Ovary (tissue), 3 donors: ENCODE data around the gene KREMEN1.

ENCODE experiments used
- EP300 ChIP-seq: sonication (generic); formaldehyde crosslinking; IDR thresholded peaks from one replicate; pipeline ENCODE4 v1.6.1; 2017; ENCODE audit warnings: antibody characterized with exemption
- POLR2A ChIP-seq: fragments of 450-650 bp; IDR thresholded peaks from one replicate; pipeline ENCODE4 v1.6.1; 2017; ENCODE audit warnings: antibody characterized with exemption, mild to moderate bottlenecking, moderate library complexity
- TF ChIP-seq, protein P1 (sequence below), 3 donors: fragments of 450-650 bp in 2 of 3; fragments of 200-600 bp in 1 of 3; IDR thresholded peaks; one replicate each; pipeline versions ENCODE4 v1.5.1 to v1.8.0; 2016 to 2022; ENCODE audit warnings: antibody characterized with exemption in 3 of 3, mild to moderate bottlenecking in 1 of 3
- donor health status: DM: no; HTN: no; CAD: no.

DNA sequence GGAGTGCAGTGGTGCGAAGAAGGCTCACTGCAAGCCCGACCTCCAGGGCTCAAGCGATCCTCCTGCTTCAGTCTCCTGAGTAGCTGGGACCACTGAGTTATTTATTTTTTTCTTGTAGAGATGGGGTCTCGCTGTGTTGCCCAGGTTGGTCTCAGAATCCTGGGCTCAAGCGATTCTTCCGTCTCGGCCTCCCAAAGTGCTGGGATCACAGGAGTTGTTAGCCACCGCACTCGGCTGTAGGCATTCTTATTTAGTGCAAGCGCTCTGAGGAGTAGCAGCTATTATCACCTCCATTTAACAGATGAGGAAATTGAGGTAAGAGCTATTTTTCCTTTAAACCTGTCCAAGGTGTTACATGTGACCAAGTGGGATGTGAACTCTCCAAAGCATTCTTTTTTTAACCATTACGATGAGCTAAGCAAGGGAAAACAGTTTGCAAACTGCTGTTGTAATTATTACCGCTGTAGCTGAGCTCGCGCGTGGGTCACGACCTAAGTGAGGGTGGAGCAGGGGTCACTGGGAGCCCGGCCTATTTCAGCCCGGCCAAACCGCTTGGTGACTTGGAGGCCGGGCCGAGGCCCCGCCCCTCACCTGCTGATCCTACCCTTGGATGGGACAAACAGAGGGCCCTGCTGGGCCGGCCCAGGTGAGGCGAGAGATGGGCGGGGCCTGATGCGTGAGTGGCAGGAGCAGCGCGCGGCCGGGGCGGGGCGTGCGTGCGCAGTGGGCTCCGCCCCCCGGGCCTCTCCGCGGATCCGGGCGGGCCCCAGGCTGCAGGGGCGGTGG, 449 bp upstream of the KREMEN1 start:
- TF ChIP-seq, protein P1, sequence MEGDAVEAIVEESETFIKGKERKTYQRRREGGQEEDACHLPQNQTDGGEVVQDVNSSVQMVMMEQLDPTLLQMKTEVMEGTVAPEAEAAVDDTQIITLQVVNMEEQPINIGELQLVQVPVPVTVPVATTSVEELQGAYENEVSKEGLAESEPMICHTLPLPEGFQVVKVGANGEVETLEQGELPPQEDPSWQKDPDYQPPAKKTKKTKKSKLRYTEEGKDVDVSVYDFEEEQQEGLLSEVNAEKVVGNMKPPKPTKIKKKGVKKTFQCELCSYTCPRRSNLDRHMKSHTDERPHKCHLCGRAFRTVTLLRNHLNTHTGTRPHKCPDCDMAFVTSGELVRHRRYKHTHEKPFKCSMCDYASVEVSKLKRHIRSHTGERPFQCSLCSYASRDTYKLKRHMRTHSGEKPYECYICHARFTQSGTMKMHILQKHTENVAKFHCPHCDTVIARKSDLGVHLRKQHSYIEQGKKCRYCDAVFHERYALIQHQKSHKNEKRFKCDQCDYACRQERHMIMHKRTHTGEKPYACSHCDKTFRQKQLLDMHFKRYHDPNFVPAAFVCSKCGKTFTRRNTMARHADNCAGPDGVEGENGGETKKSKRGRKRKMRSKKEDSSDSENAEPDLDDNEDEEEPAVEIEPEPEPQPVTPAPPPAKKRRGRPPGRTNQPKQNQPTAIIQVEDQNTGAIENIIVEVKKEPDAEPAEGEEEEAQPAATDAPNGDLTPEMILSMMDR (IDR thresholded peaks at IDR 0.05) = no peak
- TF ChIP-seq POLR2A (no peak), EP300 (no peak)
